ENCODE results near the gene RNF180. TPM values are rescaled to one million over a fixed set of nuclear protein-coding genes. Genes with fewer than 3 reads are reported as not detected.

RNF180 gene
- total RNA-seq, 1 donor, result 10.5 TPM

DNA sequence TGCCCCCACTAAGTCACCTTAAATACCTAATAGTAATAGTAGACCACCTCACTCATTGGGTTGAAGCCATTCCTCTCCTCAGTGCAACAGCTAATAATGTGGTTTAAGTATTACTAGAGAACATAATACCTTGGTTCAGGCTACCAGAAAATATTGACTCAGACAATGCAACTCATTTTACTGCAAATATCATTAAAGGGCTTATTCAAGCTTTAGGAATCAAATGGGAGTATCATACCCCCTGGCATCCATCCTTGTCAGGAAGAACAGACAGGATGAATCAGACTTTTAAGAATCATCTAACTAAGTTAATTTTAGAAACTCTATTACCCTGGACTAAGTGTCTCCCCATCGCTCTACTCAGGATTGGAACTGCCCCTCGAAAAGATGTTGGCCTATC is 6.8 kb upstream of the RNF180 start:
- Histone ChIP-seq H3K27me3 (ENCODE audit: insufficient read depth, low read length) (no peaks in the 10 kb centered on the region), H3K4me2 (ENCODE audit: insufficient read depth, low read length) (no peak overlapping the region), H3K4me1 (ENCODE audit: insufficient read depth, low read length) (no peaks in the 10 kb centered on the region), H3K27ac (ENCODE audit: low read depth, low read length) (no peak overlapping the region), H3K9me3 (ENCODE audit: low read depth, low read length) (no peaks in the 10 kb centered on the region), H3K79me2 (ENCODE audit: insufficient read depth, low read length) (no peaks in the 10 kb centered on the region), H2AFZ (ENCODE audit: low read length) (no peak overlapping the region), H3K36me3 (ENCODE audit: insufficient read depth, low read length) (no peaks in the 10 kb centered on the region), H3K4me3 (ENCODE audit: insufficient read depth, low read length) (no peak overlapping the region), H4K20me1 (ENCODE audit: insufficient read depth, low read length) (no peaks in the 10 kb centered on the region)
- DNase-seq (ENCODE audit: insufficient read length, low spot score, missing footprints), result no peak
- TF ChIP-seq, protein P1, sequence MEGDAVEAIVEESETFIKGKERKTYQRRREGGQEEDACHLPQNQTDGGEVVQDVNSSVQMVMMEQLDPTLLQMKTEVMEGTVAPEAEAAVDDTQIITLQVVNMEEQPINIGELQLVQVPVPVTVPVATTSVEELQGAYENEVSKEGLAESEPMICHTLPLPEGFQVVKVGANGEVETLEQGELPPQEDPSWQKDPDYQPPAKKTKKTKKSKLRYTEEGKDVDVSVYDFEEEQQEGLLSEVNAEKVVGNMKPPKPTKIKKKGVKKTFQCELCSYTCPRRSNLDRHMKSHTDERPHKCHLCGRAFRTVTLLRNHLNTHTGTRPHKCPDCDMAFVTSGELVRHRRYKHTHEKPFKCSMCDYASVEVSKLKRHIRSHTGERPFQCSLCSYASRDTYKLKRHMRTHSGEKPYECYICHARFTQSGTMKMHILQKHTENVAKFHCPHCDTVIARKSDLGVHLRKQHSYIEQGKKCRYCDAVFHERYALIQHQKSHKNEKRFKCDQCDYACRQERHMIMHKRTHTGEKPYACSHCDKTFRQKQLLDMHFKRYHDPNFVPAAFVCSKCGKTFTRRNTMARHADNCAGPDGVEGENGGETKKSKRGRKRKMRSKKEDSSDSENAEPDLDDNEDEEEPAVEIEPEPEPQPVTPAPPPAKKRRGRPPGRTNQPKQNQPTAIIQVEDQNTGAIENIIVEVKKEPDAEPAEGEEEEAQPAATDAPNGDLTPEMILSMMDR (IDR thresholded peaks at IDR 0.05; ENCODE audit: extremely low read depth, low read depth, low read length), result no peak

DNA sequence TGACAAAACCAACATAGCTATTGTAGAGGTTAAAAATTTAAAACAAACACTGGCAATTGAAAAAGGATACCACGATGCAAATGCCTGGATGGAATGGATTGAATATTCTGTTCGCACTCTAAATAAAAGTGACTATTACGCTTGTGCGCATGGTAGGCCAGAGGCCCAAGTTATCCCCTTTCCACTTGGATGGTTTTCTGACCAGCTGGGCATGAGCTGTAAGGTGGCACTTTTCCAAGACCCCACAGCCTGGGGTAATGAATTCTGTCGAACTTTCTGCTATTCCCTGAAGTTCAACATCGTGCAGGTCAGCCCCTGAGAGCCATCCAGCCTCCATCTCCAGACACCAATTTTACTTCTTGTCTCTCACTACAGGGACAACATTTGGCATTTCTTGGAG is 5.4 kb upstream of the RNF180 start:
- Histone ChIP-seq H3K4me2 (ENCODE audit: insufficient read depth, low read length) (no peak overlapping the region), H3K79me2 (ENCODE audit: insufficient read depth, low read length) (no peaks in the 10 kb centered on the region), H3K36me3 (ENCODE audit: insufficient read depth, low read length) (no peaks in the 10 kb centered on the region), H2AFZ (ENCODE audit: low read length) (no peak overlapping the region), H3K9me3 (ENCODE audit: low read depth, low read length) (no peaks in the 10 kb centered on the region), H4K20me1 (ENCODE audit: insufficient read depth, low read length) (no peaks in the 10 kb centered on the region), H3K27ac (ENCODE audit: low read depth, low read length) (no peak overlapping the region), H3K4me1 (ENCODE audit: insufficient read depth, low read length) (no peaks in the 10 kb centered on the region), H3K27me3 (ENCODE audit: insufficient read depth, low read length) (peaks cover 11% of the 10 kb centered on the region), H3K4me3 (ENCODE audit: insufficient read depth, low read length) (no peak overlapping the region)
- no peak for DNase-seq (ENCODE audit: insufficient read length, low spot score, missing footprints)
- TF ChIP-seq, protein P1 (IDR thresholded peaks at IDR 0.05; ENCODE audit: extremely low read depth, low read depth, low read length), result no peak

DNA sequence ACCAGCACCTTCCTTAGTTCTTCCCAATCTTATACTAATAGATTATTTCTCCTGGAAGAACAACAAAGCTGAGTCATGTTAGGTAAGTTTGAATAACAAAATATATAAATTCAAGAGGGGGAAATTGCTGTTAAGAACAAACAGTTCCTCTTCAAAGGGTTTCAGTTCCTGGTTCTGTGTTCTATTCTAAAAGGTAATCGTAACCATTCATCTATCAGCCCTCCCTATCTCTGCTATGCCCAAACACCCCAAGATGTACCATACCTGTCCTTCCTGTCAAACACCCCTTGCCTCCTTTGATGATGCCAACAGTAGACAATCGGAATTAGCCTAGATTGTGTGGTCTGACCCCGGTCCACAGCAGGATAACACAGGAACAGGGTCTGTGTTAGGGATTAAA is 4.2 kb upstream of the RNF180 start:
- Histone ChIP-seq H2AFZ (ENCODE audit: low read length) (no peak overlapping the region), H3K27ac (ENCODE audit: low read depth, low read length) (no peak overlapping the region), H3K4me2 (ENCODE audit: insufficient read depth, low read length) (no peak overlapping the region), H3K79me2 (ENCODE audit: insufficient read depth, low read length) (no peaks in the 10 kb centered on the region), H3K4me1 (ENCODE audit: insufficient read depth, low read length) (no peaks in the 10 kb centered on the region), H3K27me3 (ENCODE audit: insufficient read depth, low read length) (peaks cover 23% of the 10 kb centered on the region), H3K36me3 (ENCODE audit: insufficient read depth, low read length) (no peaks in the 10 kb centered on the region), H4K20me1 (ENCODE audit: insufficient read depth, low read length) (no peaks in the 10 kb centered on the region), H3K9me3 (ENCODE audit: low read depth, low read length) (no peaks in the 10 kb centered on the region), H3K4me3 (ENCODE audit: insufficient read depth, low read length) (no peak overlapping the region)
- no peak for DNase-seq (ENCODE audit: insufficient read length, low spot score, missing footprints)
- TF ChIP-seq, protein P1 (IDR thresholded peaks at IDR 0.05; ENCODE audit: extremely low read depth, low read depth, low read length), result no peak

DNA sequence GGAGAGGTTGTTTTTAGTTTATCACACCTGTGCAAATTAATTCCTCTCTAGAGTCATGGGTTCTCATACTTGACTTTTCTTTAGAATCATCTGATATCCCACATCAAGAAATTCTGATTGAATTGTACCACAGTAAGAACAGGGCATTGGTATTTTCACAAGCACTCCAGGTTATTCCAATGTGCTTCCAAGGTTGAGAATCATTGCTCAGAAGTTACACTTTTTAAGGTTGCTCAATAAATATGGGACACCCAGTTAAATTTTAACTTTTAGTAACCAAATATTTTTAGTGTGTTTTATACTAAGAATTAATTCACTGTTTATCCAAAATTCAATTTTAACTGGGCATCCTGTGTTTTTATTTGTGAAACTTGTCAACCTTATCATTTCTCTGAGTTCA is 2.5 kb upstream of the RNF180 start:
- TF ChIP-seq, protein P1 (IDR thresholded peaks at IDR 0.05; ENCODE audit: extremely low read depth, low read depth, low read length), result no peak
- H3K27me3 ChIP-seq (ENCODE audit: insufficient read depth, low read length), result peaks cover 39% of the 10 kb centered on the region
- DNase-seq (ENCODE audit: insufficient read length, low spot score, missing footprints), result no peak

More for the DNA sequence above, 2.5 kb upstream of the RNF180 start:
- Histone ChIP-seq H3K27ac (ENCODE audit: low read depth, low read length) (no peak overlapping the region), H2AFZ (ENCODE audit: low read length) (no peak overlapping the region), H3K36me3 (ENCODE audit: insufficient read depth, low read length) (no peaks in the 10 kb centered on the region), H3K4me2 (ENCODE audit: insufficient read depth, low read length) (no peak overlapping the region), H4K20me1 (ENCODE audit: insufficient read depth, low read length) (no peaks in the 10 kb centered on the region), H3K4me3 (ENCODE audit: insufficient read depth, low read length) (no peak overlapping the region), H3K9me3 (ENCODE audit: low read depth, low read length) (no peaks in the 10 kb centered on the region), H3K4me1 (ENCODE audit: insufficient read depth, low read length) (no peaks in the 10 kb centered on the region), H3K79me2 (ENCODE audit: insufficient read depth, low read length) (no peaks in the 10 kb centered on the region)
